Measurements from ENCODE around the gene TCF7L2. TPM values are rescaled to one million over a fixed set of nuclear protein-coding genes. Genes with fewer than 3 reads are reported as not detected.

The TCF7L2 gene
- total and polyA plus RNA-seq, 9 of the 15 experiments (the other 6 are each of a cell fraction or from before 2014, with no cell fraction given) = 0.32 to 2.8 (median 0.92) TPM

GRCh38 chr10:112983444-112984056, 33.5 kb downstream of the TCF7L2 start:
- Histone ChIP-seq H3K4me3 (no peak overlapping the region), H3K9me3 (replicated peaks; ENCODE audit: control insufficient read depth, insufficient read depth, low read depth, low read length) (no peaks in the 10 kb centered on the region), H4K20me1 (replicated peaks; ENCODE audit: control insufficient read depth, insufficient read depth, low read length) (no peaks in the 10 kb centered on the region), H3K27me3 (ENCODE audit: control insufficient read depth in 2 of 2, insufficient read depth in 2 of 2, low read length in 2 of 2) (no peaks in the 10 kb centered on the region), H3K4me2 (ENCODE audit: insufficient read depth, low read length) (no peak overlapping the region), H3K36me3 (ENCODE audit: control insufficient read depth, insufficient read depth, low read length) (no peaks in the 10 kb centered on the region), H3K27ac (ENCODE audit: extremely low read depth, low read depth, low read length) (no peak overlapping the region), H3K9ac (ENCODE audit: insufficient read depth in 1 of 2, low read depth in 2 of 2, low read length in 2 of 2) (no peak overlapping the region), H3K4me1 (replicated peaks in 1 of 2; ENCODE audit: control insufficient read depth in 2 of 2, insufficient read depth in 2 of 2, low read length in 2 of 2) (no peaks in the 10 kb centered on the region; a peak in 1 of 5 replicates), H3K9me1 (ENCODE audit: control insufficient read depth, insufficient read depth, low read length) (no peaks in the 10 kb centered on the region), H2AFZ (ENCODE audit: low read depth, low read length) (no peak overlapping the region), H3K79me2 (ENCODE audit: control insufficient read depth, insufficient read depth, low read length) (no peaks in the 10 kb centered on the region)
- BruUV-seq (replicated peaks) = no TSS peak
- FAIRE-seq (no peak), DNase-seq (ENCODE audit: extremely low read depth in 1 of 4, low spot score in 3 of 4) (no peak), ATAC-seq (no peak)
- WGBS (ENCODE audit: insufficient coverage, low coverage, missing lambda C conversion rate) = 26% methylated on average over 9 of the region's 9 CpGs
- intact Hi-C loops (cut with micrococcal nuclease) (no loop called here), in situ Hi-C loops (cut with MboI) (no loop called here)
- ChIA-PET POLR2A (interaction anchor here (0.7 kb wide), 1 partner anchor 60 kb away, joined by 3 read pairs; no protein-coding TSS in a partner anchor), CTCF (ENCODE audit: low intra/inter-chr PET ratio) (no interaction called here)
- no peak for TF ChIP-seq ZNF764 (CRISPR knock-in tag; IDR thresholded peaks at IDR 0.05; ENCODE audit: low read depth)
- TF ChIP-seq MYC (IDR thresholded peaks at IDR 0.05; ENCODE audit: low read depth, low read length) = no peak
- TF ChIP-seq MYC (CRISPR knock-in tag; IDR thresholded peaks at IDR 0.05; ENCODE audit: borderline replicate concordance, low read depth) = no peak
- no peak for TF ChIP-seq ELK1 (CRISPR knock-in tag; IDR thresholded peaks at IDR 0.05)
- TF ChIP-seq CLOCK (CRISPR knock-in tag; IDR thresholded peaks at IDR 0.05; ENCODE audit: borderline replicate concordance) = no peak
- TF ChIP-seq KLF1 (tag; IDR thresholded peaks at IDR 0.05) = no peak
- no peak for TF ChIP-seq TEAD4 (IDR thresholded peaks at IDR 0.05; ENCODE audit: low read length)
- TF ChIP-seq TEAD4 (CRISPR knock-in tag; IDR thresholded peaks at IDR 0.05; ENCODE audit: borderline replicate concordance) = no peak
- TF ChIP-seq ZNF695 (CRISPR knock-in tag; IDR thresholded peaks at IDR 0.05) = no peak
- TF ChIP-seq DDX20 (tag; IDR thresholded peaks at IDR 0.05; ENCODE audit: low read depth) = no peak
- no peak for TF ChIP-seq HBP1 (CRISPR knock-in tag; IDR thresholded peaks at IDR 0.05)
- TF ChIP-seq ZNF551 (CRISPR knock-in tag; IDR thresholded peaks at IDR 0.05) = no peak
